A549 treated with RU486 at 1 μM for 4 hours (cell line): ENCODE measurements around the gene PEDS1. TPM values are rescaled to one million over a fixed set of nuclear protein-coding genes. Genes with fewer than 3 reads are reported as not detected.

Source experiments
- total RNA-seq: library from RNA; stranded (reverse); fragments of 200-300 nt; extraction: Qiagen RNA extraction; gene quantifications from 5 replicates; pipeline ENCODE4 v1.2.3, GENCODE V29; 2022; ENCODE audit warnings: low read depth

The PEDS1 gene
- total RNA-seq: 39.9 to 56.1 TPM (median 52.1 TPM) in 5 replicates

GRCh38 chr20:50153500-50154377, at the start of gene PEDS1:
PEDS1 (minus strand) TSS chr20:50153723; CDS start chr20:50153637, 86 bp downstream.

GRCh38 chr20:50190251-50191064, 36.9 kb upstream of the PEDS1 start, which contains the start of gene CEBPB:
CEBPB (plus strand) TSS chr20:50190830; CDS start chr20:50191034, 204 bp downstream.

GRCh38 chr20:50112512-50113419, 40.8 kb downstream of the PEDS1 start, which contains the start of gene UBE2V1:
UBE2V1 (minus strand) TSS chr20:50113150; CDS start chr20:50113128, 22 bp downstream.

Other genes starting within 250 kb of the PEDS1 start
- 6.8 to 9.1 TPM (median 8.4 TPM) in 5 replicates for gene SPATA2, start 238.2 kb downstream of the PEDS1 start, total RNA-seq
- 60.7 to 82.0 TPM (median 73.7 TPM) in 5 replicates for gene RNF114, start 217.3 kb downstream of the PEDS1 start, total RNA-seq
- 11.0 to 18.7 TPM (median 15.1 TPM) in 5 replicates for gene SNAI1, start 170.7 kb downstream of the PEDS1 start, total RNA-seq
- 110 to 155 TPM (median 119 TPM) in 5 replicates for gene UBE2V1, start 40.6 kb downstream of the PEDS1 start, total RNA-seq
- 105 to 252 TPM (median 216 TPM) in 5 replicates for gene CEBPB, start 37.1 kb upstream of the PEDS1 start, total RNA-seq